ENCODE results near the gene EML3. TPM values are rescaled to one million over a fixed set of nuclear protein-coding genes. Genes with fewer than 3 reads are reported as not detected.
A peak's percentile ranks its signal among the peaks of the same experiment; 100 is the strongest.

Gene EML3
- total and polyA plus RNA-seq, 2 of the 8 experiments (the other 6 are each of a cell fraction or from before 2014, with no cell fraction given) = 19.2 to 29.9 TPM

- TF ChIP-seq CHD2 (IDR thresholded peaks at IDR 0.05; ENCODE audit: low read length) = no peak
- peak in 1 of 2 experiments; percentile 71; a peak in 2 of 4 replicates for TF ChIP-seq HDAC2 (IDR thresholded peaks at IDR 0.05; ENCODE audit: borderline replicate concordance in 1 of 2, low read depth in 2 of 2, low read length in 2 of 2)
- peak; percentile 95 for TF ChIP-seq E2F6 (IDR thresholded peaks at IDR 0.05)
- peak; percentile 48 for TF ChIP-seq ASH2L (IDR thresholded peaks at IDR 0.05; ENCODE audit: low read length)
- 0 out of 2 replicates have a peak, but pooled peaks have one; percentile 30 for TF ChIP-seq KDM1A (IDR thresholded peaks at IDR 0.05; ENCODE audit: borderline replicate concordance, low read length)
- no peak for TF ChIP-seq ATF2 (IDR thresholded peaks at IDR 0.05; ENCODE audit: low read length)
- TF ChIP-seq USF2 (IDR thresholded peaks at IDR 0.05; ENCODE audit: low read length) = peak; percentile 66
- TF ChIP-seq RBBP5 (IDR thresholded peaks at IDR 0.05; ENCODE audit: borderline replicate concordance, low read depth, low read length) = peak; percentile 36; the same call in 1 of the 2 replicates
These were observed 10.2 kb downstream of the EML3 start (continued) for GRCh38 chr11:62602141-62603071.
